HCT116 (cell line): ENCODE measurements around the gene ANO4. TPM values are rescaled to one million over a fixed set of nuclear protein-coding genes. Genes with fewer than 3 reads are reported as not detected.

Experiments
- ATAC-seq: fragments of 200-7000 bp; cut with Tn5 transposase; 2 replicates; pipeline ENCODE4 v1.9.1; 2020; ENCODE audit warnings: mild to moderate bottlenecking, moderate library complexity
- BruUV-seq: library from RNA; stranded (reverse); fragments of 400-500 nt; replicated peaks from 2 replicates; lab custom pipeline; 2021; lab: Mats Ljungman, UMichigan
- CTCF ChIA-PET: fragments of 300-600 bp; sonication (Branson Sonifier 250); formaldehyde crosslinking; loops from one replicate; lab custom pipeline; 2021; ENCODE audit warnings: antibody characterized with exemption; lab: Charles Lee
- POLR2A ChIA-PET: fragments of 300-600, 350-600 bp; sonication (Branson Sonifier 250); formaldehyde crosslinking; loops from one replicate; lab custom pipeline; 2021; ENCODE audit warnings: antibody characterized with exemption; lab: Charles Lee
- RAD21 ChIA-PET, 2 experiments: fragments of 300-600 bp; sonication (Branson Sonifier 250); formaldehyde crosslinking; loops; one replicate each; lab custom pipeline; 2023; ENCODE audit warnings: low total read pairs in 2 of 2; ENCODE audit not compliant: uncharacterized antibody in 2 of 2, unreplicated experiment in 2 of 2, low non-redundant PET in 1 of 2; lab: Charles Lee
- DNase-seq: peaks from one replicate; pipeline ENCODE4 v3.0.0-alpha.2; 2010; ENCODE audit warnings: low read depth, low spot score
- H2AFZ ChIP-seq: fragments of 200-600 bp; shearing (Covaris generic), sonication (generic); 2 replicates; pipeline ENCODE4 v1.6.1; 2017; ENCODE audit warnings: low read depth, mixed run types, mixed read lengths, antibody characterized with exemption, low read length; ENCODE audit not compliant: poor library complexity, severe bottlenecking
- H3K27ac ChIP-seq: 2 replicates; pipeline ENCODE4 v1.5.1; 2012; ENCODE audit warnings: low read depth, low read length
- H3K27me3 ChIP-seq: fragments of 200-600 bp; sonication (generic); 2 replicates; pipeline ENCODE4 v1.6.1; 2016; ENCODE audit warnings: mixed run types, low read length, mixed read lengths; ENCODE audit not compliant: insufficient read depth
- H3K36me3 ChIP-seq, 2 experiments: fragments of 200-500 bp in 1 of 2; fragments of 200-600 bp in 1 of 2; sonication (Bioruptor generic) in 1 of 2; sonication (generic) in 1 of 2; 2 replicates each; pipeline versions ENCODE4 v1.5.1 to v1.6.1; 2014 to 2016; ENCODE audit warnings: low read length in 2 of 2, inconsistent platforms in 1 of 2, mixed read lengths in 1 of 2, mixed run types in 1 of 2; ENCODE audit not compliant: insufficient read depth in 2 of 2, control insufficient read depth in 1 of 2
- H3K4me1 ChIP-seq, 2 experiments: fragments of 200-600 bp in 1 of 2; sonication (generic) in 1 of 2; 2 replicates each; pipeline versions ENCODE4 v1.5.1 to v1.6.1; 2012 to 2017; ENCODE audit warnings: low read length in 2 of 2, inconsistent platforms in 1 of 2, mild to moderate bottlenecking in 1 of 2, mixed read lengths in 1 of 2, mixed run types in 1 of 2, moderate library complexity in 1 of 2; ENCODE audit not compliant: insufficient read depth in 2 of 2, control insufficient read depth in 1 of 2
- H3K4me2 ChIP-seq: fragments of 200-600 bp; sonication (generic); 2 replicates; pipeline ENCODE4 v1.6.1; 2017; ENCODE audit warnings: mixed run types, low read length, mixed read lengths
- H3K4me3 ChIP-seq, 2 experiments: fragments of 200-600 bp in 1 of 2; sonication (generic) in 1 of 2; replicated peaks in 1 of 2; 2 replicates each; pipeline ENCODE4 v1.5.1; 2011 to 2016; ENCODE audit warnings: low read length in 2 of 2, control low read depth in 1 of 2, low read depth in 1 of 2, mild to moderate bottlenecking in 1 of 2, mixed read lengths in 1 of 2, mixed run types in 1 of 2
- H3K79me2 ChIP-seq: fragments of 200-600 bp; sonication (generic); 2 replicates; pipeline ENCODE4 v1.6.1; 2017; ENCODE audit warnings: mild to moderate bottlenecking, mixed run types, low read length, moderate library complexity, mixed read lengths; ENCODE audit not compliant: insufficient read depth
- H3K9ac ChIP-seq: fragments of 200-600 bp; sonication (generic); 2 replicates; pipeline ENCODE4 v1.6.1; 2016; ENCODE audit warnings: low read length, mixed read lengths
- H3K9me2 ChIP-seq: fragments of 200-600 bp; sonication (generic), shearing (Covaris generic); 2 replicates; pipeline ENCODE4 v1.6.1; 2017; ENCODE audit warnings: mixed run types, mild to moderate bottlenecking, moderate library complexity; ENCODE audit not compliant: insufficient read depth
- H3K9me3 ChIP-seq, 2 experiments: fragments of 200-500 bp in 1 of 2; fragments of 200-600 bp in 1 of 2; sonication (Bioruptor generic) in 1 of 2; sonication (generic) in 1 of 2; 2 replicates each; pipeline ENCODE4 v1.6.1; 2014 to 2017; ENCODE audit warnings: low read length in 2 of 2, mixed read lengths in 2 of 2, inconsistent platforms in 1 of 2, low read depth in 1 of 2, mild to moderate bottlenecking in 1 of 2, mixed run types in 1 of 2, moderate library complexity in 1 of 2; ENCODE audit not compliant: control insufficient read depth in 1 of 2, insufficient read depth in 1 of 2
- H4K20me1 ChIP-seq: fragments of 200-600 bp; sonication (generic), shearing (Covaris generic); 2 replicates; pipeline ENCODE4 v1.6.1; 2017; ENCODE audit warnings: mixed run types, mild to moderate bottlenecking, moderate library complexity; ENCODE audit not compliant: insufficient read depth
- CEBPB ChIP-seq: IDR thresholded peaks from 2 replicates; pipeline ENCODE4 v1.6.1; 2012; ENCODE audit warnings: low read depth
- EGR1 ChIP-seq: IDR thresholded peaks from 2 replicates; pipeline ENCODE4 v1.6.1; 2012; ENCODE audit warnings: low read depth
- EZH2 ChIP-seq: fragments of 200-600 bp; sonication (generic); IDR thresholded peaks from 2 replicates; pipeline ENCODE4 v1.6.1; 2017; ENCODE audit warnings: antibody characterized with exemption, mixed run types
- EZH2phosphoT487 ChIP-seq: fragments of 200-600 bp; IDR thresholded peaks from 2 replicates; pipeline ENCODE4 v1.6.1; 2018; ENCODE audit warnings: antibody characterized with exemption, borderline replicate concordance
- FOSL1 ChIP-seq: IDR thresholded peaks from 2 replicates; pipeline ENCODE4 v1.6.1; 2012; ENCODE audit warnings: low read depth
- JUND ChIP-seq: IDR thresholded peaks from 2 replicates; pipeline ENCODE4 v1.6.1; 2012
- RAD21 ChIP-seq: IDR thresholded peaks from 2 replicates; pipeline ENCODE4 v1.6.1; 2012; ENCODE audit warnings: low read depth, mild to moderate bottlenecking
- SIN3A ChIP-seq: IDR thresholded peaks from 2 replicates; pipeline ENCODE4 v1.6.1; 2012; ENCODE audit warnings: low read depth
- SP1 ChIP-seq: IDR thresholded peaks from 2 replicates; pipeline ENCODE4 v1.6.1; 2012; ENCODE audit warnings: low read depth
- SRF ChIP-seq: IDR thresholded peaks from 2 replicates; pipeline ENCODE4 v1.6.1; 2012; ENCODE audit warnings: low read depth
- TCF7L2 ChIP-seq: IDR thresholded peaks from 2 replicates; pipeline ENCODE4 v1.7.0; 2011; ENCODE audit warnings: borderline replicate concordance, inconsistent platforms; ENCODE audit not compliant: insufficient read depth, insufficient read length; ENCODE audit errors: extremely low read depth
- ZNF274 ChIP-seq: fragments of 200-500 bp; sonication (Bioruptor generic); IDR thresholded peaks from 2 replicates; pipeline ENCODE4 v1.6.1; 2014; ENCODE audit warnings: mild to moderate bottlenecking, low read depth, low read length, inconsistent platforms
- intact Hi-C: fragments of 100-400 bp; cut with micrococcal nuclease; formaldehyde crosslinking; loops from 2 replicates; pipeline ENCODE4 v1.10.0; 2022
- total RNA-seq: library from RNA; stranded (reverse); gene quantifications from one replicate; pipeline ENCODE4 v1.2.1, GENCODE V29; 2021; ENCODE audit not compliant: unreplicated experiment
- TF ChIP-seq, protein P1 (sequence below): IDR thresholded peaks from 2 replicates; pipeline ENCODE4 v1.6.1; 2011; ENCODE audit warnings: mild to moderate bottlenecking, low read length, moderate library complexity; ENCODE audit not compliant: insufficient replicate concordance; ENCODE audit errors: extremely low read depth
- TF ChIP-seq, protein P2 (sequence below), 3 experiments: fragments of 200-600 bp in 1 of 3; sonication (generic) in 1 of 3; IDR thresholded peaks in 2 of 3; conservative IDR thresholded peaks in 1 of 3; 2 replicates each; pipeline ENCODE4 v1.5.1; 2012 to 2017; ENCODE audit warnings: low read depth in 2 of 3, low read length in 2 of 3, antibody characterized with exemption in 1 of 3, borderline replicate concordance in 1 of 3, control low read depth in 1 of 3, mild to moderate bottlenecking in 1 of 3, mixed read lengths in 1 of 3, mixed run types in 1 of 3, moderate library complexity in 1 of 3; ENCODE audit not compliant: insufficient read depth in 1 of 3
- TF ChIP-seq, protein P3 (sequence below): IDR thresholded peaks from 2 replicates; pipeline ENCODE4 v1.6.1; 2012; ENCODE audit warnings: low read depth

ANO4 gene
- total RNA-seq, 1 experiment from 2014 or later = 1.7 TPM

DNA sequence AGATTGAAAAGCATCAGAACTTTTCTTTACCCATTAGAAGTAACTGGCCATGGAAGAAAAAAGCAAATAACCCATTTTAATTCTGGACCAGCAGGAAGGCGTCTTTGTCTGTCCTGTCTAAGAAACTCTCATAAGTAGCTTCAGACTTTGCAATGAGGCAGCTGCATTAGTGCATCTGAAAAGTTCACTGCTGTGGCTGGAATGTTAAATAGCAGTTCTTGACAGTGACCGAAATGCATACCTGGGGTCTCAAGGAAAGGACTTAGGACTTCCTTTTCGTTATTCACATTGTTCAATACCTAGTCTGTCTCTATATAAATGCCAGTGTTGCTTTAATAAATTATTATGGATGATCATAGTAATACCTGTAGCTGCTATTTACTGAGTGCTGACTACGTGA, 125.9 kb downstream of the ANO4 start:
- intact Hi-C loops = no loop called here
- POLR2A ChIA-PET = no interaction called here

More for the DNA sequence above, 125.9 kb downstream of the ANO4 start:
- H3K9me3 ChIP-seq = no peaks in the 10 kb centered on the region
- no peaks in the 10 kb centered on the region for H4K20me1 ChIP-seq
- H3K9me2 ChIP-seq = no peaks in the 10 kb centered on the region
- no peaks in the 10 kb centered on the region for H3K4me1 ChIP-seq
- H3K9ac ChIP-seq = no peak overlapping the region
- ChIA-PET CTCF (no interaction called here), RAD21 (no interaction called here)
- no TSS peak for BruUV-seq
- H3K4me2 ChIP-seq = no peak overlapping the region
- TF ChIP-seq EZH2phosphoT487 = no peak
- TF ChIP-seq JUND = no peak
- TF ChIP-seq SP1 = no peak
- TF ChIP-seq, protein P1, sequence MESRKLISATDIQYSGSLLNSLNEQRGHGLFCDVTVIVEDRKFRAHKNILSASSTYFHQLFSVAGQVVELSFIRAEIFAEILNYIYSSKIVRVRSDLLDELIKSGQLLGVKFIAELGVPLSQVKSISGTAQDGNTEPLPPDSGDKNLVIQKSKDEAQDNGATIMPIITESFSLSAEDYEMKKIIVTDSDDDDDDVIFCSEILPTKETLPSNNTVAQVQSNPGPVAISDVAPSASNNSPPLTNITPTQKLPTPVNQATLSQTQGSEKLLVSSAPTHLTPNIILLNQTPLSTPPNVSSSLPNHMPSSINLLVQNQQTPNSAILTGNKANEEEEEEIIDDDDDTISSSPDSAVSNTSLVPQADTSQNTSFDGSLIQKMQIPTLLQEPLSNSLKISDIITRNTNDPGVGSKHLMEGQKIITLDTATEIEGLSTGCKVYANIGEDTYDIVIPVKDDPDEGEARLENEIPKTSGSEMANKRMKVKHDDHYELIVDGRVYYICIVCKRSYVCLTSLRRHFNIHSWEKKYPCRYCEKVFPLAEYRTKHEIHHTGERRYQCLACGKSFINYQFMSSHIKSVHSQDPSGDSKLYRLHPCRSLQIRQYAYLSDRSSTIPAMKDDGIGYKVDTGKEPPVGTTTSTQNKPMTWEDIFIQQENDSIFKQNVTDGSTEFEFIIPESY = no peak
- TF ChIP-seq SIN3A = no peak
- TF ChIP-seq, protein P2, sequence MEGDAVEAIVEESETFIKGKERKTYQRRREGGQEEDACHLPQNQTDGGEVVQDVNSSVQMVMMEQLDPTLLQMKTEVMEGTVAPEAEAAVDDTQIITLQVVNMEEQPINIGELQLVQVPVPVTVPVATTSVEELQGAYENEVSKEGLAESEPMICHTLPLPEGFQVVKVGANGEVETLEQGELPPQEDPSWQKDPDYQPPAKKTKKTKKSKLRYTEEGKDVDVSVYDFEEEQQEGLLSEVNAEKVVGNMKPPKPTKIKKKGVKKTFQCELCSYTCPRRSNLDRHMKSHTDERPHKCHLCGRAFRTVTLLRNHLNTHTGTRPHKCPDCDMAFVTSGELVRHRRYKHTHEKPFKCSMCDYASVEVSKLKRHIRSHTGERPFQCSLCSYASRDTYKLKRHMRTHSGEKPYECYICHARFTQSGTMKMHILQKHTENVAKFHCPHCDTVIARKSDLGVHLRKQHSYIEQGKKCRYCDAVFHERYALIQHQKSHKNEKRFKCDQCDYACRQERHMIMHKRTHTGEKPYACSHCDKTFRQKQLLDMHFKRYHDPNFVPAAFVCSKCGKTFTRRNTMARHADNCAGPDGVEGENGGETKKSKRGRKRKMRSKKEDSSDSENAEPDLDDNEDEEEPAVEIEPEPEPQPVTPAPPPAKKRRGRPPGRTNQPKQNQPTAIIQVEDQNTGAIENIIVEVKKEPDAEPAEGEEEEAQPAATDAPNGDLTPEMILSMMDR (IDR thresholded peaks at IDR 0.05 in 2 of 3, conservative IDR thresholded peaks at IDR 0.05 in 1 of 3; ENCODE audit: borderline replicate concordance in 1 of 3, insufficient read depth in 1 of 3, low read depth in 2 of 3, low read length in 2 of 3) = no peak
- no peak for TF ChIP-seq RAD21
- TF ChIP-seq FOSL1 = no peak
- no peak for TF ChIP-seq EZH2
- TF ChIP-seq SRF = no peak
- TF ChIP-seq CEBPB = no peak
- TF ChIP-seq TCF7L2 = no peak
- TF ChIP-seq, protein P3, sequence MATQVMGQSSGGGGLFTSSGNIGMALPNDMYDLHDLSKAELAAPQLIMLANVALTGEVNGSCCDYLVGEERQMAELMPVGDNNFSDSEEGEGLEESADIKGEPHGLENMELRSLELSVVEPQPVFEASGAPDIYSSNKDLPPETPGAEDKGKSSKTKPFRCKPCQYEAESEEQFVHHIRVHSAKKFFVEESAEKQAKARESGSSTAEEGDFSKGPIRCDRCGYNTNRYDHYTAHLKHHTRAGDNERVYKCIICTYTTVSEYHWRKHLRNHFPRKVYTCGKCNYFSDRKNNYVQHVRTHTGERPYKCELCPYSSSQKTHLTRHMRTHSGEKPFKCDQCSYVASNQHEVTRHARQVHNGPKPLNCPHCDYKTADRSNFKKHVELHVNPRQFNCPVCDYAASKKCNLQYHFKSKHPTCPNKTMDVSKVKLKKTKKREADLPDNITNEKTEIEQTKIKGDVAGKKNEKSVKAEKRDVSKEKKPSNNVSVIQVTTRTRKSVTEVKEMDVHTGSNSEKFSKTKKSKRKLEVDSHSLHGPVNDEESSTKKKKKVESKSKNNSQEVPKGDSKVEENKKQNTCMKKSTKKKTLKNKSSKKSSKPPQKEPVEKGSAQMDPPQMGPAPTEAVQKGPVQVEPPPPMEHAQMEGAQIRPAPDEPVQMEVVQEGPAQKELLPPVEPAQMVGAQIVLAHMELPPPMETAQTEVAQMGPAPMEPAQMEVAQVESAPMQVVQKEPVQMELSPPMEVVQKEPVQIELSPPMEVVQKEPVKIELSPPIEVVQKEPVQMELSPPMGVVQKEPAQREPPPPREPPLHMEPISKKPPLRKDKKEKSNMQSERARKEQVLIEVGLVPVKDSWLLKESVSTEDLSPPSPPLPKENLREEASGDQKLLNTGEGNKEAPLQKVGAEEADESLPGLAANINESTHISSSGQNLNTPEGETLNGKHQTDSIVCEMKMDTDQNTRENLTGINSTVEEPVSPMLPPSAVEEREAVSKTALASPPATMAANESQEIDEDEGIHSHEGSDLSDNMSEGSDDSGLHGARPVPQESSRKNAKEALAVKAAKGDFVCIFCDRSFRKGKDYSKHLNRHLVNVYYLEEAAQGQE = no peak
- no peak for TF ChIP-seq ZNF274
- TF ChIP-seq EGR1 = no peak
- no peak overlapping the region for H3K4me3 ChIP-seq
- H3K36me3 ChIP-seq = no peaks in the 10 kb centered on the region
- no peaks in the 10 kb centered on the region for H3K79me2 ChIP-seq
- H2AFZ ChIP-seq = no peak overlapping the region
- DNase-seq (no peak), ATAC-seq (no peak)
- no peak overlapping the region for H3K27ac ChIP-seq
- no peaks in the 10 kb centered on the region for H3K27me3 ChIP-seq
